HEK293 (cell line): Measurements from ENCODE around the gene IGF2BP2.

Source experiments
- KLF16 ChIP-seq: fragments of 450-650 bp; formaldehyde crosslinking; IDR thresholded peaks from 2 replicates; pipeline ENCODE4 v1.5.1; 2017; ENCODE audit warnings: missing biosample characterization, missing genetic modification characterization
- MZF1 ChIP-seq: fragments of 450-650 bp; formaldehyde crosslinking; IDR thresholded peaks from 2 replicates; pipeline ENCODE4 v1.5.1; 2017; ENCODE audit warnings: missing biosample characterization, missing genetic modification characterization, borderline replicate concordance
- ZNF24 ChIP-seq: fragments of 450-650 bp; formaldehyde crosslinking; IDR thresholded peaks from 2 replicates; pipeline ENCODE4 v1.5.1; 2016; ENCODE audit warnings: missing biosample characterization, missing genetic modification characterization
- TF ChIP-seq, protein P1 (sequence below): fragments of 450-650 bp; formaldehyde crosslinking; IDR thresholded peaks from 2 replicates; pipeline ENCODE4 v1.5.1; 2016; ENCODE audit warnings: missing biosample characterization, missing genetic modification characterization
- TF ChIP-seq, protein P2 (sequence below): fragments of 450-650 bp; formaldehyde crosslinking; IDR thresholded peaks from 2 replicates; pipeline ENCODE4 v1.5.1; 2016; ENCODE audit warnings: missing biosample characterization, missing genetic modification characterization
- TF ChIP-seq, protein P3 (sequence below): fragments of 450-650 bp; formaldehyde crosslinking; IDR thresholded peaks from 2 replicates; pipeline ENCODE4 v1.5.1; 2016; ENCODE audit warnings: missing biosample characterization, missing genetic modification characterization
- TF ChIP-seq, protein P4 (sequence below): fragments of 450-650 bp; formaldehyde crosslinking; IDR thresholded peaks from 2 replicates; pipeline ENCODE4 v1.5.1; 2016; ENCODE audit warnings: missing biosample characterization, missing genetic modification characterization
- TF ChIP-seq, protein P5 (sequence below): fragments of 450-650 bp; formaldehyde crosslinking; IDR thresholded peaks from 2 replicates; pipeline ENCODE4 v1.5.1; 2016; ENCODE audit warnings: missing biosample characterization, missing genetic modification characterization
- TF ChIP-seq, protein P6 (sequence below): fragments of 450-650 bp; formaldehyde crosslinking; IDR thresholded peaks from 2 replicates; pipeline ENCODE4 v1.5.1; 2017; ENCODE audit warnings: missing biosample characterization, missing genetic modification characterization

DNA sequence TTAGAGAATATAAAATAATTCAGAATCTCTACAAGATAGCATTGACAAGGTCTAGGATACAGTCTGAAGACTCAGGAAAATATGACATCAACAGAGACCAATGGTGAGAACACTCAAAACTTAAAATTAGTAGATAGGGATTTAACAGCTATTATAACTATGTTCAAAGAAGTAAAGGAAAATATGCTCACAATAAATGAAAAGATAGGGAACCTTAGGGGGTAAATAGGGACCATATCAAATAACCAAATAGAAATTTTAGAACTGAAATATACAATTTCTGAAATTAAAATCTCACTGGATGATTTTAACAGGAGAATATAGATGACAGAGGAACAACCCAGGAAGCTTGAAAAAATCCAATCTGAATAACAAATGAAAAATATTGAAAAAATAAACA lies 31.8 kb upstream of the IGF2BP2 start:
- TF ChIP-seq KLF16 (no peak), MZF1 (tag by site-specific recombination) (no peak), ZNF24 (no peak)
- TF ChIP-seq, protein P1, sequence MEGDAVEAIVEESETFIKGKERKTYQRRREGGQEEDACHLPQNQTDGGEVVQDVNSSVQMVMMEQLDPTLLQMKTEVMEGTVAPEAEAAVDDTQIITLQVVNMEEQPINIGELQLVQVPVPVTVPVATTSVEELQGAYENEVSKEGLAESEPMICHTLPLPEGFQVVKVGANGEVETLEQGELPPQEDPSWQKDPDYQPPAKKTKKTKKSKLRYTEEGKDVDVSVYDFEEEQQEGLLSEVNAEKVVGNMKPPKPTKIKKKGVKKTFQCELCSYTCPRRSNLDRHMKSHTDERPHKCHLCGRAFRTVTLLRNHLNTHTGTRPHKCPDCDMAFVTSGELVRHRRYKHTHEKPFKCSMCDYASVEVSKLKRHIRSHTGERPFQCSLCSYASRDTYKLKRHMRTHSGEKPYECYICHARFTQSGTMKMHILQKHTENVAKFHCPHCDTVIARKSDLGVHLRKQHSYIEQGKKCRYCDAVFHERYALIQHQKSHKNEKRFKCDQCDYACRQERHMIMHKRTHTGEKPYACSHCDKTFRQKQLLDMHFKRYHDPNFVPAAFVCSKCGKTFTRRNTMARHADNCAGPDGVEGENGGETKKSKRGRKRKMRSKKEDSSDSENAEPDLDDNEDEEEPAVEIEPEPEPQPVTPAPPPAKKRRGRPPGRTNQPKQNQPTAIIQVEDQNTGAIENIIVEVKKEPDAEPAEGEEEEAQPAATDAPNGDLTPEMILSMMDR (tag by site-specific recombination), result no peak
- TF ChIP-seq, protein P2, sequence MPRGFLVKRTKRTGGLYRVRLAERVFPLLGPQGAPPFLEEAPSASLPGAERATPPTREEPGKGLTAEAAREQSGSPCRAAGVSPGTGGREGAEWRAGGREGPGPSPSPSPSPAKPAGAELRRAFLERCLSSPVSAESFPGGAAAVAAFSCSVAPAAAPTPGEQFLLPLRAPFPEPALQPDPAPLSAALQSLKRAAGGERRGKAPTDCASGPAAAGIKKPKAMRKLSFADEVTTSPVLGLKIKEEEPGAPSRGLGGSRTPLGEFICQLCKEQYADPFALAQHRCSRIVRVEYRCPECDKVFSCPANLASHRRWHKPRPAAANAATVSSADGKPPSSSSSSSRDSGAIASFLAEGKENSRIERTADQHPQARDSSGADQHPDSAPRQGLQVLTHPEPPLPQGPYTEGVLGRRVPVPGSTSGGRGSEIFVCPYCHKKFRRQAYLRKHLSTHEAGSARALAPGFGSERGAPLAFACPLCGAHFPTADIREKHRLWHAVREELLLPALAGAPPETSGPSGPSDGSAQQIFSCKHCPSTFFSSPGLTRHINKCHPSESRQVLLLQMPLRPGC (tag by site-specific recombination), result no peak
- TF ChIP-seq, protein P3, sequence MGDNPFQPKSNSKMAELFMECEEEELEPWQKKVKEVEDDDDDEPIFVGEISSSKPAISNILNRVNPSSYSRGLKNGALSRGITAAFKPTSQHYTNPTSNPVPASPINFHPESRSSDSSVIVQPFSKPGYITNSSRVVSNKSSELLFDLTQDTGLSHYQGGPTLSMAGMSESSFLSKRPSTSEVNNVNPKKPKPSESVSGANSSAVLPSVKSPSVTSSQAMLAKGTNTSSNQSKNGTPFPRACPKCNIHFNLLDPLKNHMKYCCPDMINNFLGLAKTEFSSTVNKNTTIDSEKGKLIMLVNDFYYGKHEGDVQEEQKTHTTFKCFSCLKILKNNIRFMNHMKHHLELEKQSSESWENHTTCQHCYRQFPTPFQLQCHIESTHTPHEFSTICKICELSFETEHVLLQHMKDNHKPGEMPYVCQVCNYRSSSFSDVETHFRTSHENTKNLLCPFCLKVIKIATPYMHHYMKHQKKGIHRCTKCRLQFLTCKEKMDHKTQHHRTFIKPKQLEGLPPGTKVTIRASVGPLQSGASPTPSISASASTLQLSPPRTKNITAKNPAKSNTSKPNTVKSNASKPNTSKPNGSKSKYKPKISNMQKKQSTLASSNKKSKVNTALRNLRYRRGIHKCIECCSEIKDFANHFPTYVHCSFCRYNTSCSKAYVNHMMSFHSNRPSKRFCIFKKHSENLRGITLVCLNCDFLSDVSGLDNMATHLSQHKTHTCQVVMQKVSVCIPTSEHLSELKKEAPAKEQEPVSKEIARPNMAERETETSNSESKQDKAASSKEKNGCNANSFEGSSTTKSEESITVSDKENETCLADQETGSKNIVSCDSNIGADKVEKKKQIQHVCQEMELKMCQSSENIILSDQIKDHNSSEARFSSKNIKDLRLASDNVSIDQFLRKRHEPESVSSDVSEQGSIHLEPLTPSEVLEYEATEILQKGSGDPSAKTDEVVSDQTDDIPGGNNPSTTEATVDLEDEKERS (tag by site-specific recombination), result 0 out of 2 replicates have a peak, but pooled peaks have one; percentile 66
- TF ChIP-seq, protein P4, sequence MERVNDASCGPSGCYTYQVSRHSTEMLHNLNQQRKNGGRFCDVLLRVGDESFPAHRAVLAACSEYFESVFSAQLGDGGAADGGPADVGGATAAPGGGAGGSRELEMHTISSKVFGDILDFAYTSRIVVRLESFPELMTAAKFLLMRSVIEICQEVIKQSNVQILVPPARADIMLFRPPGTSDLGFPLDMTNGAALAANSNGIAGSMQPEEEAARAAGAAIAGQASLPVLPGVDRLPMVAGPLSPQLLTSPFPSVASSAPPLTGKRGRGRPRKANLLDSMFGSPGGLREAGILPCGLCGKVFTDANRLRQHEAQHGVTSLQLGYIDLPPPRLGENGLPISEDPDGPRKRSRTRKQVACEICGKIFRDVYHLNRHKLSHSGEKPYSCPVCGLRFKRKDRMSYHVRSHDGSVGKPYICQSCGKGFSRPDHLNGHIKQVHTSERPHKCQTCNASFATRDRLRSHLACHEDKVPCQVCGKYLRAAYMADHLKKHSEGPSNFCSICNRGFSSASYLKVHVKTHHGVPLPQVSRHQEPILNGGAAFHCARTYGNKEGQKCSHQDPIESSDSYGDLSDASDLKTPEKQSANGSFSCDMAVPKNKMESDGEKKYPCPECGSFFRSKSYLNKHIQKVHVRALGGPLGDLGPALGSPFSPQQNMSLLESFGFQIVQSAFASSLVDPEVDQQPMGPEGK (tag by site-specific recombination), result no peak
- TF ChIP-seq, protein P5, sequence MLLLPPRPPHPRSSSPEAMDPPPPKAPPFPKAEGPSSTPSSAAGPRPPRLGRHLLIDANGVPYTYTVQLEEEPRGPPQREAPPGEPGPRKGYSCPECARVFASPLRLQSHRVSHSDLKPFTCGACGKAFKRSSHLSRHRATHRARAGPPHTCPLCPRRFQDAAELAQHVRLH (tag by site-specific recombination), result no peak
- TF ChIP-seq, protein P6, sequence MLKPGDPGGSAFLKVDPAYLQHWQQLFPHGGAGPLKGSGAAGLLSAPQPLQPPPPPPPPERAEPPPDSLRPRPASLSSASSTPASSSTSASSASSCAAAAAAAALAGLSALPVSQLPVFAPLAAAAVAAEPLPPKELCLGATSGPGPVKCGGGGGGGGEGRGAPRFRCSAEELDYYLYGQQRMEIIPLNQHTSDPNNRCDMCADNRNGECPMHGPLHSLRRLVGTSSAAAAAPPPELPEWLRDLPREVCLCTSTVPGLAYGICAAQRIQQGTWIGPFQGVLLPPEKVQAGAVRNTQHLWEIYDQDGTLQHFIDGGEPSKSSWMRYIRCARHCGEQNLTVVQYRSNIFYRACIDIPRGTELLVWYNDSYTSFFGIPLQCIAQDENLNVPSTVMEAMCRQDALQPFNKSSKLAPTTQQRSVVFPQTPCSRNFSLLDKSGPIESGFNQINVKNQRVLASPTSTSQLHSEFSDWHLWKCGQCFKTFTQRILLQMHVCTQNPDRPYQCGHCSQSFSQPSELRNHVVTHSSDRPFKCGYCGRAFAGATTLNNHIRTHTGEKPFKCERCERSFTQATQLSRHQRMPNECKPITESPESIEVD, result no peak
